HG03025 (cell line): ENCODE measurements around the gene AGBL4.
"Not testable (repeated sequence)": the region's sequence is repeated elsewhere in the genome, so short reads cannot be mapped to it uniquely, and the experiment has no call there.

Experiments used
- ATAC-seq: cut with Tn5 transposase; IDR thresholded peaks from one replicate; pipeline ENCODE4 v1.9.1; 2021; ENCODE audit warnings: mild to moderate bottlenecking, moderate library complexity; ENCODE audit not compliant: unreplicated experiment, low FRiP score

The AGBL4 gene

DNA sequence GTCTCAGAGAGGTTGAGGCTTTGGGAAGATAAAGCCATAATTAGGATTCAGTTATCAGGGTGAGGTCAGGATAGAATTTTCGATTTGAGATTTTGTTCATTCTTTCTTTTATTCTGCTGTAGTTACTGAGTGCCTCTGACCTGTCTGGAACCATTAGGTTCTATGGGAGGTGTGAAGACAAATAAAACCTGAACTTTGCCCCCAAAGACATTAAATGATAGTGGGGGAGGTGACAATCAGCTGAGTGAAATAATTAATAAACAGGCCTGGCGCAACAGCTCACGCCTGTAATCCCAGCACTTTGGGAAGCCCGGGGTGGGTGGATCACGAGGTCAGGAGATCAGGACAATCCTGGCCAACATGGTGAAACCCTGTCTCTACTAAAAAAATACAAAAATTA, 1496.7 kb downstream of the AGBL4 start:
- no peak for ATAC-seq

DNA sequence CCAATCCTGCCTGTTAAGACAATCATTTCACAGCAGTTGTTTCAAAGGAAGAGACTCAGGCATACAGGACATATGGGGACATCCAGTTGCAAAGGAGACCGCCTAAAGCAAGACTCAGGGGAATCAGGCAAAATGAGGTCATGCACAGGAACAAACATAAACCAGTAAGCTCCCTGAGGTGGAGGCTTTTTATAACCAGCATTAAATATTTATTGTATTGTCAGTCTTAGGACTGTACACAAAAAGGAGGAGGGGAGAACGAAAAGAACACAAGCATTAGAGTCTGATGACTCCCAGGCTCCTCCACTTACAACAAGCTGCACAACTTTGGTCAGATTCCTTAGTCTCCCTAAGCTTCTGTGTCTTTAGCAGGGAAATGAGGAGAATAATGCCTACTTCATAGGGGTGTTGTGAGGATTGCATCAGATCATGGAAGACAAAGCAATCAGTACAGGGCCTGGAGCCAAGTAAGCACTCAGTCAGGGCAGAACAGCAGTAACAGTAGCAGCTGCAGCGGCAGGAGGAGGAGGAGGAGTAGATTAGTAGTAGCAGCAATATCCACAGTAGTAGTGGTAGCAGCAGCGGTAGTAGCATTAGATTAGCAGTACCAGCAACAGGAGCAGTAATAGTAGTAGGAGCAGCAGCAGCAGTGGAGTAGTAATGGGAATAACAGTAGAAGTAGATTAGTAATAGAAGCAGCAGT, 1497.6 kb downstream of the AGBL4 start:
- no peak for ATAC-seq

DNA sequence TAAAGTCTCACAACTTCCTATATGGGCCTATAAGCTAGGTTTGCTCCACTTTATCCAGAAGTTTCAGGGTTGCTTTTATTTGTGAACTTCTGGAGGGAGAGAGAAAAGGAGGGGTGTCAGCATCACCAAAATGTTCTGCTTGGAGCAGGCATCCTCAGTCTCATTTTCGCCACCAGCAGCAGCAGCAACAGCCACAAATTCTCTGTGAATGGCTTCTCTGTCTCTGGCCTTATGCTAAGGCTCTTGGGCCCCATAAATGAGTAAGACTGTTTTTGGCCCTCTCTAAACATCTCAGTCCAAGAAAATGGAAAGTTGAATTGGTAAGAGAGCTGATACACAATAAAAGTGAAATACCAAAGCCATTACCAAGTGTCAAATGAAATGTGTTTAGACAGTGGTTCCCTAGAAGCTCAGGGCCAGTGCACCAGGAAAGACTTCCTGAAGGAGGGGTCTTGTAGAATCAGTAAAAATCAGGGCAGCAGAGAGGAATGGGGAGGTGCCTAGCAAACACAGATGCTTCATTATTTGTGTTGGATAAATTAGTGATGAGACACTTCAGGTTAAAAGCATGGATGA, 1498.8 kb downstream of the AGBL4 start:
- no peak for ATAC-seq

DNA sequence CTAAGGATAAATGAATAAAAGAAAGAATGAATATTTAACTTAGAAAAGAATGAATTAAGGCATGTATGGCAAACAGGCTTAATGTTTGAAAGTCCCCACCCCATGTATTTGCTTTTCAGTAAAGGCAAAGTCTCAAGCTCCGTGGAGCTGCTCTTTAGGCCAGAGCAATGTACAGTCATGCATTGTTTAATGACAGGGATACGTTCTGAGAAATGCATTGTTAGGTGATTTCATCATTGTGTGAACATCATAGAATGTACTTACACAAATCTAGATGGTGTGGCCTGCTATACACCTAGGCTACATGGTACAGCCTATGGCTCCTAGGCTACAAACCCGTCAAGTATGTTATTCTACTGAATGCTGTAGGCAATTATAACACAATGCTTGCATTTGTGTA, 1500.2 kb downstream of the AGBL4 start:
- no peak for ATAC-seq

DNA sequence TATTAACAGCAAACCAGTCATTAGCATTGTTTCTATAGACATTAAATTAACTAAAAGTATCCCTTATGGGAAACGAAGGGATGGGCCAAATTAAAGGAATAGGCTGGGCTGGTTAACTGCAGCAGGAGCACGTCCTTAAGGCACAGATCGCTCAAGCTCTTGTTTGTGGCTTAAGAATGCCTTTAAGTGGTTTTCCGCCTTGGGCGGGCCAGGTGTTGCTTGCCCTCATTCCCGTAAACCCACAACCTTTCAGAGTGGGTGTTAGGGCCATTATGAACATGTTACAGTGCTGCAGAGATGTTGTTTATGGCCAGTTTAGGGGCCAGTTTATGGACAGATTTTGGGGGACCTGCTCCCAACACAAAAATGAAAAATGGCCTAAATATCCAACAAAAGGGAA, 1503.9 kb downstream of the AGBL4 start:
- not testable (repeated sequence) for ATAC-seq

DNA sequence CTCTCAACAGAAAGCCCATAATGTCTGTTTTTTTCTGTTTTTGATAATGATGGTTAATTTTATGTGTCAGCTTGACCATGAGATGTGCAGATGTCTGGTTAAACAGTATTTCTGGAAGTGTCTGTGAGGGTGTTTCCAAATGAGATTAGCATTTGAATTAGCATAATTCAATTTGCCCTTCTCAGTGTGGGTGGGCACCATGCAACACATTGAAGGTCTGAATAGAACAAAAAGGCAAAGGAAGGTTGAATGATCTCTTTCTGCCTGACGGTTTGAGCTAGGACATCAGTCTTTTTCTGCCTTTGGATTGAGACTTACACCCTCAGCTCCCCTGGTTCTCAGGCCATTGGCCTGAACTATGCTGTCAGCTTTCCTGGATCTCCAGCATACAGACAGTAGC, 1516.9 kb downstream of the AGBL4 start:
- ATAC-seq: no peak

DNA sequence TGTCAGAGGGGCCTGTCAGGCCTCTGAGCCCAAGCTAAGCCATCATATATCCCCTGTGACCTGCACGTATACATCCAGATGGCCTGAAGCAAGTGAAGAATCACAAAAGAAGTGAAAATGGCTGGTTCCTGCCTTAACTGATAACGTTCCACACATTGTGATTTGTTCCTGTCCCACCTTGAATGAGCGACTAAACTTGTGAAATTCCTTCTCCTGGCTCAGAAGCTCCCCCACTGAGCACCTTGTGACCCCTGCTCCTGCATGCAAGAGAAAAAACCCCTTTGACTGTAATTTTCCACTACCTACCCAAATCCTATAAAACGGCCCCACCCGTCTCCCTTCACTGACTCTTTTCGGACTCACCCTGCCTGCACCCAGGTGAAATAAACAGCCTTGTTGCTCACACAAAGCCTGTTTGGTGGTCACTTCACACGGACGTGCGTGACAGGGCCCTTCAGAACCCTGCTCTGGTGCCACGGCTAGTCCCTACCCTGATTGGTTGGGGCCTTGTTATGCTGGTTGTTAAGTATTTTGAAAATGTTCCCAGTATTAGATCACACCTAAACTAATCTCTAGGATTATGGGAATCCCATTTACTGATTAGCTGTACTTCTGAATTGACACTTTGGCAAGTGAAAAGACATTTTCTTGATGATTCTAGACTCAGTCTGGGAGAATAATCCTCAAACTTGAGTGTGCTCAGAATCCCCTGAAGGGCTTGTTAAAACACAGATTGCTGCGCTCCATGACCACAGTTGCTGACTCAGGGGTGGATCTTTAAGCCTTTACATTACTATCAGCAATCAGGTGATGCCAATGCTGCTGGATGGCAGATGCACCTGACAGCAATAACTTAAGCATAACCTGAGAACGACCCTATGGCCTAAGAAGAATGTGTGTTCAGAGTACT, 1523.0 kb downstream of the AGBL4 start:
- ATAC-seq: no peak

DNA sequence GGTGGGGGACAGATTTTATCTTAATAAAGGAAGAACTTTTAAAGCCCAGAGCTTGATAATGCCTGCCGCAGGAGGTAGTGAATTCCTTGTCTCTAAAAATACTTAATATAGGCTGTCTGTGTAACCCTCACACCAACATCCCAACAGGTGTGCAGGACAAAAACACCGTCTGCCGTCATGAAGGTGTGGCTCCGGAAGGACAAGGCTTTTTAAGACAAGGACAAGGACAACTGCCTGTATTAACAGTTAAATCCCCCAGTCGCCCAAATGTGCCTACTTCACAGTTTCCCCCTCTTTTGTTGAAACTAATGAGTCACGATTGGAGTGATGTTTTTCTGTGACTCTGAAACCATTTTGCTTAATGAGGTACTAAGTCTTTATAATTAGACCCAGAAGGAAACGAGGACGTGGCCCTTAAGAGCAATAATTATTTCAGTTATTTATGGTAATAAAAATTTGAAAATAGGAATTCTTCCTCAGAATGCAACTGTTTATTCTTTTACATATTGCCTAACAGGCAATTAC, 1524.5 kb downstream of the AGBL4 start:
- ATAC-seq: no peak

DNA sequence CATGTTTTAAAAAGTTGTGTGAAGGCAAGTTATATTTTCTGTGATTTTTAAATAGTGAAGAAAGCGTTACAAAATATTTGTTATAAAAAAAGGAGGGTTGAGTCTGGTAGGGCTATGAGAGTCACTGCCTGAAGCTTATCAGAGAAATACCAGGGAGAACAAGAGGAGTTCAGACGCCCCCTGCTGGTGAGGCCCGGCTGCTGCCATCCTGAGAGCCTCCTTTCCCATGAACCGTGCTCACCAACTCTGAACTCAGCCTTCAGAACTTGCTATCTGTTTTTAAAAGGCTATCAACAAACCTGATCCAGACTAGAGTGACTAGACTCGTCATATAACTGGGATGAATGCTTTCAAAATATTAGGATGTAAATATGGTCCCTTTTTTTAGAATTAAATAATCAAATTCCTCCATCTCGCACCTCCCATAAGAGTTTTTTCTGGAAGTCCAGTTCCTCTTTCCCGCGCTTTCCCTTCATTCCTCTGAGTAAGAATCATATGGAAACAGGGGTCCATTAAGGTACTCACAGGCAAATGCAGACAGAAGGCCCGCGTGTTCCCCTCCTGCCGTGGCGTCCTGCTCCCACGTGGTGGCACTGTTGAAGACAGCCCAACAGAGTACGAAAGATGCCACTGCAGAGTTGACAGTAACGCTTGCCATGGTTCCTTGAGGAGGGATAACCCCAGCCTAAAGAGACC, 1525.5 kb downstream of the AGBL4 start:
- peak; percentile 82 for ATAC-seq

DNA sequence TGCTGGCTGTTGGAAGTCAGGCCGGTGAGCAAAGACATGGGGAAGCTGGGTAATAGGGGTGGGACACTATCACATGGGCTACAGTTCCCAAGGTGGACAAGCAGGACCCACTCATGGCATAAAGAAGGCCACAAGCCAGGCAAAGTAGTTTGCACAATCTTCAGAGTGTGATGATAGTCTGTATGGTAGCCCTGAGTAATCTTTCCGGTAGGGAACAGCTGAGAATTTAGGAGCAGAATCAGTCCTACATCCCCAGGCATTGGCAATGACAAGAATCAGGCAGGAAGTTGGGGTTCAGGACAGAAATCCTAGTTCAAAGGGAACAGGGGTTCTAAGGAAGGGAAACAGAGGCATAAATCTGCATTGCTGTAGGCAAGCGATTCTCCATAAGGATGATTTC, 1527.8 kb downstream of the AGBL4 start:
- ATAC-seq: no peak

DNA sequence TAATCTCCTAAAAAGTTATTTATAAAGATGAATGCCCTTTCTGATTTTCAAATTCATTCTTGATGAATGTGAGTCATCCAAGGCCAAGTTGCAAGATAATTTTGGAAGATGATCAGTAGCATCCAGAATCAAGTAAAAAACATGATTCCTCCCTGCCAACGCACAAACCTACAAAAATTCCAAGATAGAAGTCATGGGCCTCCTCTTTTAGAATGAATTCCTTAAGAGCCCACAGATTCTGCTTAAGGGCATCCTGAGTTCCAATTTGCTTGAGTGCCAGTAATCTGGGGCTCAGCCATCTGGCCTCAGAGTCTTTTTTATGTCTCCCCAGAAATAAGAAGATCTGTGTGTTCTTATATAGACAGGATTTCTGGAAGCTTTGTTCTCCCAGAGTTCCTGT, 1528.6 kb downstream of the AGBL4 start:
- ATAC-seq: no peak

DNA sequence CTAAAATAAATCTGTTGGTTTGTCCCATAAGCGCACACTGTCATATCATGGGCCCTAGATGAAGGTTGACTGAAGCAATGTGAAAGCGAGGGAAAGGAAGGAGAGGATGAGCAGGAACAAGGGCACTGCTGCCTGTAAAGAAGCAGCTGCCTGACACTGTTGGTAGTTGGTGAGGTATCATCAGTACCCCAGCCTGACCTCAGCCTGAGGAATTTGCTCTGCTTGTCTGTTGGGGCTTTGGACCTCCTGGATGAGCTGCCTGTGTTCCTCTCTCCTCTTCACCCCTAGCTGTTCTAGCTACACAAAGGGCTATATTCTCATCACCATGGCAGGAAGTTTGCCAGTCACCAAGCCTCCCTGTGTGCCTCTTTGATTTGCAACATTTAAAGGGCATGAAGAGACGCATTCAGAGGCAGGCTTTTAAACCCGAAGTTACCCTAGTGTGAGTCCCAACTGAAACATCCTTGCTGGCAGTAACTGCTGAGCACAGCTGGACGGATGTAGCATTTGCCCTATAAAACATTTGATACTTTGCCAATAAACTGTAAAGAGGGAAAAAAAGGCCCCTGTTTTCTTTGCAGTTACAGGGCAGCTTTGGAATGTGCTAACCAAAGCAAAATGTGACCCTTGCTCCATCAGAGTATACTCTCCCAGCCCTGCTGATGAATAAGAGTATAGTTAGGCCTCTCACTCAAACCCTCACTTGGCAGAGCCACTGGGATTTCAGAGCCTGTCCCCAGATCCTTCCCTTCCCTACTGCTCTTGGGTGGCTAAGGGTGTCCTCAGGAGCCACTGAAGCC, 1529.6 kb downstream of the AGBL4 start:
- no peak for ATAC-seq

DNA sequence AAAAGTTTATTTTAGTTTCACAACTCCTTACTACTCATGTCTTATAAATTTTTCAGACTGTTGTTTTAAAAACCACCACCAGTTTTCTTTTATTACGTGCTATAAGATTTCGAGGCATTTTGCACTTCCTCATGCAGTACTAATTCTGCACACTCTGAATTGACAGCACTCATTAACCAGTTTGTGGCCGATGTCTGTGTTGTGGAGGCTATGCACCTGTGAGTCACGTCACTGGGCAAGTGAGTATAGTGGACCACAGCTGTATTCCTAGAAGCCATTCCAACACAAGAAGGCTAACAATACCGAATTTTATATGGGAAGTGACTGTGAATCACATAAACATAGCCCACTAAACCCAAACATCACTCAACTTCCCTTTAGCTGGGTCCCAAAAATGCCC, 1530.7 kb downstream of the AGBL4 start:
- no peak for ATAC-seq

DNA sequence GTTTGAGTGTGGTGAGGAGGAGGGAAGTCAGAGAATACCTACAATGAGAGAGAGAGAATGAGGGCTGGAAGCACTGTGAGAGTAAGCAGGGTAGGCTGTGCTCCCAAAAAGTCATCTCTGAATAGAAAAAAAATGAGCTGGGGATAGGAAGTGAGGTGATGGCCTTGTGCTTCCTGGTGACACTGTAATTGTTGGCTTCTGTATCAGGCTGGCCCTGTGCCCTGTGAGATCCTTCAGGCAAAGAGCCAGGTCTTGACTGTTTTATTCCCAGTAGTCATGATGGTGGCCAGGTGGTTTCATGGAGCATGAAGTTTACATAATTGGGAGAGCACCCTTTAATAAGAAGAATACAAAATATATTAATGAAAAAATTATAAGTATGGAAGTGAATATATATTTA, 1531.4 kb downstream of the AGBL4 start:
- no peak for ATAC-seq

DNA sequence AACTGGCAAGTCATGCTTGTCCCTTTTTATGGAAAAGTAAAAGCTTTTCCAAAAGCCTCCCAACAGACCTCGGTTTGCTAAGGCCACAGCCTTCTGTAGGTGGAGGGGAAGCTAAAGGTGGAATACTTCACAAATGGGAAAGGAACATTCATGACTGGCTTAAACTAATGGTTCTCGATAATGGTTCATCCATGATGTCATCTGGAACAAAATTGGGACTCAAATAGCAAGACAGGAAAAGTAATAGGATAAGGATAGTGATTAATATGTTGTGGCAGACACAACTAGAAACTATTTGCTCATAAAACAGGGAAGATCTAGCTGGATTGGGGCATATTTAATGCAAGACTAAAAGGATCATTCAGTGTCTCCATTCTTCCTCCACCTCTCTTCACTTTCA, 1535.0 kb downstream of the AGBL4 start:
- ATAC-seq: no peak
